IMR-90 (cell line): Measurements from ENCODE around the gene HDAC8. TPM values are rescaled to one million over a fixed set of nuclear protein-coding genes. Genes with fewer than 3 reads are reported as not detected.

Source experiments
- ATAC-seq: fragments of 200-7000 bp; cut with Tn5 transposase; 2 replicates; pipeline ENCODE4 v1.9.1; 2020; ENCODE audit warnings: low read depth, mild to moderate bottlenecking, moderate library complexity
- BruUV-seq: library from RNA; stranded (reverse); fragments of 400-500 nt; replicated peaks from 2 replicates; lab custom pipeline; 2021; lab: Mats Ljungman, UMichigan
- CTCF ChIA-PET: fragments of 300-600 bp; formaldehyde crosslinking; extraction: SDS; loops from one replicate; lab custom pipeline; 2021; ENCODE audit warnings: antibody characterized with exemption; lab: Yijun Ruan, JAX
- POLR2A ChIA-PET: fragments of 300-600 bp; sonication (Branson Sonifier 250); formaldehyde crosslinking; loops from one replicate; lab custom pipeline; 2022; ENCODE audit warnings: antibody characterized with exemption; ENCODE audit not compliant: unreplicated experiment; lab: Charles Lee
- DNase-seq: peaks from one replicate; pipeline ENCODE4 v3.0.0; 2013
- H2AFZ ChIP-seq: replicated peaks from 2 replicates; pipeline ENCODE3; 2013; ENCODE audit warnings: low read length, mild to moderate bottlenecking; ENCODE audit not compliant: poor library complexity
- H2AK5ac ChIP-seq: 2 replicates; pipeline ENCODE4 v1.6.1; 2013; ENCODE audit warnings: low read depth, low read length, inconsistent platforms
- H2AK9ac ChIP-seq: replicated peaks from 2 replicates; pipeline ENCODE3; 2013; ENCODE audit warnings: mild to moderate bottlenecking, low read depth, low read length, moderate library complexity; ENCODE audit not compliant: poor library complexity
- H2BK120ac ChIP-seq: 2 replicates; pipeline ENCODE4 v1.6.1; 2013; ENCODE audit warnings: low read depth, low read length, inconsistent platforms
- H2BK15ac ChIP-seq: 3 replicates; pipeline ENCODE4 v1.6.1; 2013; ENCODE audit warnings: low read depth, low read length, inconsistent platforms
- H2BK20ac ChIP-seq: 2 replicates; pipeline ENCODE4 v1.6.1; 2013; ENCODE audit warnings: low read depth, mild to moderate bottlenecking, inconsistent platforms, low read length, moderate library complexity
- H2BK5ac ChIP-seq: 2 replicates; pipeline ENCODE4 v1.6.1; 2013; ENCODE audit warnings: mild to moderate bottlenecking, low read depth, low read length, inconsistent platforms; ENCODE audit not compliant: poor library complexity, severe bottlenecking
- H3K14ac ChIP-seq: replicated peaks from 2 replicates; pipeline ENCODE4 v1.6.1; 2013; ENCODE audit warnings: low read depth, low read length, inconsistent platforms
- H3K18ac ChIP-seq: 2 replicates; pipeline ENCODE4 v1.6.1; 2013; ENCODE audit warnings: low read depth, low read length, control low read depth
- H3K23ac ChIP-seq: 2 replicates; pipeline ENCODE4 v1.6.1; 2013; ENCODE audit warnings: low read depth, low read length, inconsistent platforms
- H3K27ac ChIP-seq: 2 replicates; pipeline ENCODE4 v1.5.1; 2013; ENCODE audit warnings: mild to moderate bottlenecking, control low read depth, low read length; ENCODE audit not compliant: insufficient read depth
- H3K27me3 ChIP-seq: 2 replicates; pipeline ENCODE4 v1.6.1; 2013; ENCODE audit warnings: low read length; ENCODE audit not compliant: control insufficient read depth, insufficient read depth
- H3K36me3 ChIP-seq: 2 replicates; pipeline ENCODE4 v1.6.1; 2013; ENCODE audit warnings: low read length, mixed read lengths; ENCODE audit not compliant: control insufficient read depth, insufficient read depth
- H3K4ac ChIP-seq: 2 replicates; pipeline ENCODE4 v1.6.1; 2013; ENCODE audit warnings: low read depth, low read length, inconsistent platforms
- H3K4me1 ChIP-seq: 2 replicates; pipeline ENCODE4 v1.6.1; 2013; ENCODE audit warnings: low read length, mixed read lengths; ENCODE audit not compliant: control insufficient read depth, insufficient read depth
- H3K4me2 ChIP-seq: 2 replicates; pipeline ENCODE4 v1.6.1; 2013; ENCODE audit warnings: low read depth, mild to moderate bottlenecking, control low read depth, low read length, moderate library complexity
- H3K4me3 ChIP-seq: 2 replicates; pipeline ENCODE4 v1.5.1; 2013; ENCODE audit warnings: low read depth, mild to moderate bottlenecking, control low read depth, low read length, moderate library complexity; ENCODE audit not compliant: insufficient read depth
- H3K56ac ChIP-seq: 2 replicates; pipeline ENCODE4 v1.6.1; 2013; ENCODE audit warnings: low read length, inconsistent platforms; ENCODE audit not compliant: insufficient read depth; ENCODE audit errors: extremely low read depth
- H3K79me1 ChIP-seq, 2 experiments: 2 replicates each; pipeline ENCODE4 v1.6.1; 2013; ENCODE audit warnings: low read length in 2 of 2, inconsistent platforms in 1 of 2, low read depth in 1 of 2
- H3K9ac ChIP-seq: 2 replicates; pipeline ENCODE4 v1.6.1; 2013; ENCODE audit warnings: low read depth, low read length, control low read depth
- H3K9me1 ChIP-seq: 2 replicates; pipeline ENCODE4 v1.6.1; 2013; ENCODE audit warnings: low read length, inconsistent platforms; ENCODE audit not compliant: insufficient read depth
- H3K9me3 ChIP-seq: 2 replicates; pipeline ENCODE4 v1.6.1; 2013; ENCODE audit warnings: low read length; ENCODE audit not compliant: control insufficient read depth, insufficient read depth
- H4K20me1 ChIP-seq: 2 replicates; pipeline ENCODE4 v1.6.1; 2013; ENCODE audit warnings: low read length, inconsistent platforms; ENCODE audit not compliant: insufficient read depth
- H4K5ac ChIP-seq: 2 replicates; pipeline ENCODE4 v1.6.1; 2013; ENCODE audit warnings: mild to moderate bottlenecking, low read depth, low read length, control low read depth
- H4K8ac ChIP-seq, 2 experiments: 2 replicates each; pipeline ENCODE4 v1.6.1; 2013; ENCODE audit warnings: low read depth in 2 of 2, low read length in 2 of 2, control low read depth in 1 of 2, inconsistent platforms in 1 of 2
- H4K91ac ChIP-seq: 2 replicates; pipeline ENCODE4 v1.6.1; 2013; ENCODE audit warnings: low read depth, low read length, inconsistent platforms; ENCODE audit not compliant: insufficient read depth
- BHLHE40 ChIP-seq: fragments of 150-350 bp; IDR thresholded peaks from 2 replicates; pipeline ENCODE4 v1.6.1; 2016; ENCODE audit warnings: mild to moderate bottlenecking, low read depth, low read length
- CEBPB ChIP-seq: IDR thresholded peaks from 2 replicates; pipeline ENCODE4 v1.6.1; 2012; ENCODE audit warnings: low read depth, low read length, improper control_type of control experiment
- CHD1 ChIP-seq: IDR thresholded peaks from 2 replicates; pipeline ENCODE4 v1.6.1; 2012; ENCODE audit warnings: low read depth, low read length, improper control_type of control experiment
- CTCF ChIP-seq: conservative IDR thresholded peaks from 2 replicates; pipeline ENCODE4 v1.5.1; 2012; ENCODE audit warnings: mild to moderate bottlenecking, low read depth, low read length, improper control_type of control experiment
- FOS ChIP-seq: fragments of 150-350 bp; IDR thresholded peaks from 2 replicates; pipeline ENCODE4 v1.6.1; 2016; ENCODE audit warnings: low read depth, low read length
- MAFK ChIP-seq: IDR thresholded peaks from 2 replicates; pipeline ENCODE4 v1.6.1; 2012; ENCODE audit warnings: low read depth, low read length, improper control_type of control experiment
- MAZ ChIP-seq: IDR thresholded peaks from 2 replicates; pipeline ENCODE4 v1.6.1; 2012; ENCODE audit warnings: low read depth, mild to moderate bottlenecking, low read length, improper control_type of control experiment, moderate library complexity, borderline replicate concordance
- MXI1 ChIP-seq: IDR thresholded peaks from 2 replicates; pipeline ENCODE4 v1.6.1; 2012; ENCODE audit warnings: low read depth, mild to moderate bottlenecking, low read length, moderate library complexity, borderline replicate concordance
- NFE2L2 ChIP-seq: fragments of 150-350 bp; IDR thresholded peaks from 2 replicates; pipeline ENCODE4 v1.6.1; 2016; ENCODE audit warnings: low read depth, mild to moderate bottlenecking, low read length
- POLR2A ChIP-seq: IDR thresholded peaks from 2 replicates; pipeline ENCODE4 v1.6.1; 2012; ENCODE audit warnings: mild to moderate bottlenecking, low read depth, low read length
- RAD21 ChIP-seq: IDR thresholded peaks from 2 replicates; pipeline ENCODE4 v1.6.1; 2012; ENCODE audit warnings: low read length, improper control_type of control experiment
- RCOR1 ChIP-seq: IDR thresholded peaks from 2 replicates; pipeline ENCODE4 v1.6.1; 2012; ENCODE audit warnings: mild to moderate bottlenecking, low read length, improper control_type of control experiment; ENCODE audit not compliant: insufficient replicate concordance
- RFX5 ChIP-seq: IDR thresholded peaks from 2 replicates; pipeline ENCODE4 v1.8.0; 2012; ENCODE audit warnings: low read depth, mild to moderate bottlenecking, low read length, moderate library complexity
- SMC3 ChIP-seq: fragments of 150-350 bp; IDR thresholded peaks from 2 replicates; pipeline ENCODE4 v1.6.1; 2016; ENCODE audit warnings: low read depth, mild to moderate bottlenecking, antibody characterized with exemption, low read length, moderate library complexity
- WGBS, 2 experiments: methylation state at CpG; one replicate each; pipeline versions ENCODE4 v1.1.5 to v1.1.7; 2013; ENCODE audit warnings: missing lambda C conversion rate in 2 of 2; ENCODE audit not compliant: insufficient read length in 1 of 2; ENCODE audit errors: extremely low coverage in 2 of 2; 5-methylcytosine and 5-hydroxymethylcytosine counted together
- dilution Hi-C: fragments of 300-500 bp; cut with HindIII; formaldehyde crosslinking; loops from one replicate; pipeline ENCODE4 v1.14.3; 2018; ENCODE audit warnings: low sequenced_read_pairs; ENCODE audit not compliant: unreplicated experiment
- in situ Hi-C: fragments of 300-500 bp; cut with MboI; formaldehyde crosslinking; loops from 3 replicates; pipeline ENCODE4 v1.14.3; 2019; ENCODE audit warnings: low sequenced_read_pairs, inconsistent platforms, mixed read lengths
- intact Hi-C: fragments of 100-400 bp; cut with micrococcal nuclease; formaldehyde crosslinking; loops from 2 replicates; pipeline ENCODE4 v1.10.0; 2022
- polyA plus RNA-seq, 3 experiments: library from polyadenylated mRNA; depleted of rRNA; stranded (reverse); fragments of >200 nt; gene quantifications; 2 replicates each; pipeline ENCODE4 v1.2.3, GENCODE V29; 2012; ENCODE audit warnings: low replicate concordance in 1 of 3
- total RNA-seq: library from RNA; depleted of rRNA; stranded (reverse); fragments of >200 nt; gene quantifications from 2 replicates; pipeline ENCODE4 v1.2.3, GENCODE V29; 2012

Gene HDAC8
- total and polyA plus RNA-seq, 2 of the 4 experiments (the other 2 are of a cell fraction), result 16.1 to 28.5 TPM

DNA sequence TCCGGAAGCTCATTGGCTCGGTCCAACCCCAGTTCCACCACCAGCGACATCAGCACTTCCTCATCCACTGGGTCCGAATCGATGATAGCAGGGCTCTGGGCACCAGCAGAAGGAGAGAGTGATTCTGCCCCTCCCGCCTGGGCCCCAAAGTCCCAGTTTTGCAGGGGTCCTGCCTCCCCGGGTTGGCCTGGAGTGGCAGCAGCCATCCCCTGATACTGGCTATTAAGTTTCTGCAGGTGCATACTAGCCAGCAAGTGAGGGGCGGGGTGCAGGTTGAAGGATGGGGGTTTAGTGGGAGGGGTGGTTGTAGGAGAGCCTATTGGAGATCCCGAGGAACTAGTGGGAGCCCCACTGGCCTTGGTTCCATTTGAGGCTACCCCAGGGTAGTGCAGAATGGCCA lies 270.9 kb downstream of the HDAC8 start:
- ATAC-seq, result no peak
- H4K8ac ChIP-seq, result no peak overlapping the region
- no peak overlapping the region for H2BK120ac ChIP-seq
- no peak overlapping the region for H3K27ac ChIP-seq
- TF ChIP-seq MAZ (no peak), FOS (no peak), NFE2L2 (no peak), CEBPB (no peak), BHLHE40 (no peak), SMC3 (no peak), RAD21 (no peak), POLR2A (no peak), CHD1 (no peak), RCOR1 (no peak), MAFK (no peak), MXI1 (no peak), CTCF (no peak), RFX5 (no peak)
- no peak overlapping the region for H3K18ac ChIP-seq
- no peak overlapping the region for H3K23ac ChIP-seq
- no peak overlapping the region for H4K91ac ChIP-seq
- no peak overlapping the region for H3K4ac ChIP-seq
- H3K4me1 ChIP-seq, result peaks cover 2% of the 10 kb centered on the region; the same call in 1 of the 2 replicates
- no peak overlapping the region for H3K4me2 ChIP-seq
- in situ Hi-C loops, result no loop called here
- H2AK9ac ChIP-seq, result no peak overlapping the region
- CTCF ChIA-PET, result interaction anchor here (1.4 kb wide), 1 partner anchor 25 kb away, joined by 3 read pairs; the partner anchor contains the start of gene RPS4X
- H2AFZ ChIP-seq, result no peak overlapping the region
- dilution Hi-C loops, result no loop called here
- no peaks in the 10 kb centered on the region for H3K9me3 ChIP-seq
- no TSS peak for BruUV-seq
- H3K56ac ChIP-seq, result no peak overlapping the region
- H3K9ac ChIP-seq, result no peak overlapping the region
- no peak overlapping the region for H2BK5ac ChIP-seq
- no peak overlapping the region for H3K14ac ChIP-seq
- WGBS, 2 experiments, result no CpG with 5 or more reads among the region's 9 CpGs
- no peak overlapping the region for H3K4me3 ChIP-seq
- H2BK20ac ChIP-seq, result no peak overlapping the region
- no peak overlapping the region for H4K5ac ChIP-seq
- no peaks in the 10 kb centered on the region for H3K36me3 ChIP-seq
- H2AK5ac ChIP-seq, result no peak overlapping the region
- intact Hi-C loops, result no loop called here
- H3K9me1 ChIP-seq, result 0 out of 2 replicates have a peak, but pooled peaks cover 4% of the 10 kb centered on the region
- H3K27me3 ChIP-seq, result peaks cover 88% of the 10 kb centered on the region
- H2BK15ac ChIP-seq, result no peak overlapping the region
- no peaks in the 10 kb centered on the region; the same call in 1 of the 2 replicates for H4K20me1 ChIP-seq
- POLR2A ChIA-PET, result no interaction called here
- DNase-seq, result no peak
- no peaks in the 10 kb centered on the region for H3K79me1 ChIP-seq
